GM12874 (cell line): Measurements from ENCODE around the gene VAC14.

ENCODE experiments used
- TF ChIP-seq, protein P1 (sequence below): IDR thresholded peaks from 2 replicates; pipeline ENCODE4 v1.5.1; 2011; ENCODE audit warnings: low read depth, mild to moderate bottlenecking, control low read depth, low read length, moderate library complexity; ENCODE audit not compliant: insufficient read depth

Gene VAC14

GRCh38 chr16:70803319-70803718, 2.4 kb upstream of the VAC14 start:
- TF ChIP-seq, protein P1, sequence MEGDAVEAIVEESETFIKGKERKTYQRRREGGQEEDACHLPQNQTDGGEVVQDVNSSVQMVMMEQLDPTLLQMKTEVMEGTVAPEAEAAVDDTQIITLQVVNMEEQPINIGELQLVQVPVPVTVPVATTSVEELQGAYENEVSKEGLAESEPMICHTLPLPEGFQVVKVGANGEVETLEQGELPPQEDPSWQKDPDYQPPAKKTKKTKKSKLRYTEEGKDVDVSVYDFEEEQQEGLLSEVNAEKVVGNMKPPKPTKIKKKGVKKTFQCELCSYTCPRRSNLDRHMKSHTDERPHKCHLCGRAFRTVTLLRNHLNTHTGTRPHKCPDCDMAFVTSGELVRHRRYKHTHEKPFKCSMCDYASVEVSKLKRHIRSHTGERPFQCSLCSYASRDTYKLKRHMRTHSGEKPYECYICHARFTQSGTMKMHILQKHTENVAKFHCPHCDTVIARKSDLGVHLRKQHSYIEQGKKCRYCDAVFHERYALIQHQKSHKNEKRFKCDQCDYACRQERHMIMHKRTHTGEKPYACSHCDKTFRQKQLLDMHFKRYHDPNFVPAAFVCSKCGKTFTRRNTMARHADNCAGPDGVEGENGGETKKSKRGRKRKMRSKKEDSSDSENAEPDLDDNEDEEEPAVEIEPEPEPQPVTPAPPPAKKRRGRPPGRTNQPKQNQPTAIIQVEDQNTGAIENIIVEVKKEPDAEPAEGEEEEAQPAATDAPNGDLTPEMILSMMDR: no peak

- TF ChIP-seq, protein P1: no peak
Measured at GRCh38 chr16:70801611-70802010, 653 bp upstream of the VAC14 start.

GRCh38 chr16:70800311-70800710, 647 bp downstream of the VAC14 start:
- TF ChIP-seq, protein P1: no peak

DNA sequence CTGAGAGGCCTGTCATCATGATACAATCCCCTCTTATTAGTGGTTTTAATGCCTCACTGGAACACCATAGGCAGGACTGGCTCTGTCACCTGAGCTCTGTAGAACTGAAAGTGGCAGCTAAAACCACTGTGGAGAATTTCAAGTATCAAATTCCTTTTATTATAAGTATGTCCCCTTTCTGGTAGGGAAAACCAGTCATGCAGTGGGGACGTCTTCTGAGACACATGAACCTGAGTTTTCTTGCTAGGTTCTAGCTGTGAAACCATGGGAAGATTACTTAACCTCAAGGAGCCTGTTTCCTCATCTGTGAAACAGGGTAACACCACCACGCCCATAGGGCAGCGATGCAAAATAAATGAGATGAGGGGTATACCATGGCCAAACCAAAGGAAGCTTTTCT, 4.7 kb downstream of the VAC14 start:
- TF ChIP-seq, protein P1: no peak

- TF ChIP-seq, protein P1: no peak
Measured at GRCh38 chr16:70795296-70795912, 5.6 kb downstream of the VAC14 start.

DNA sequence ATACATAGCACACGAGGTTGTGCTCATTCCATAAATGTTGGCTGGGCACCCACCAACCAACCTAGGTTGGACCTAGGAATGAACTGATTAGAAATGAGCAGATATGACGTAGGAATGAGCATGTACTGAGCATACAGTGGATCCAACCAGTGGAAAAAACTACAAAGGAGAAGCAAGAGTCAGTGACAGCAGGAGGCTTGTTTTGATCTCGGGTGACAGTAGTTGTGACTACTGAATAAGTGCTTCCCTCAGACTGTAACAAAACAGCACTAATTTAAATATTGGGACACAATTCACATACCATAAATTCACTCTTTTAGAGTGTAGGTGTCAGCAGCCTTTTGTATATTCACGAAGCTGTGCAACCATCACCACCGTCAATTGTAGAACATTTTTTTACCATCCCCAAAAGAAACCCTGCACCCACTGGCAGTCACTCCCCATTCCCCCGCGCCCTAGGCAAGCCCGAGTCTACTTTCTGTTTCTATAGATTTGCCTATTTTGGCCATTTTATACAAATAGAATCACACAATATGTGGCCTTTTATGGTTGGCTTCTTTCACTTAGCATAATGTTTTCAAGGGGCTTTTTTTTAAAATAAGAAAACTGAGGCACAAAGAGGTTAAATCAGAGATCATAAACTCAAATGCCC, 7.0 kb downstream of the VAC14 start:
- TF ChIP-seq, protein P1: no peak

- TF ChIP-seq, protein P1: no peak
Measured at GRCh38 chr16:70790815-70791214, 10.1 kb downstream of the VAC14 start.
